MCF 10A (cell line): ENCODE measurements around the gene CDH11. TPM values are rescaled to one million over a fixed set of nuclear protein-coding genes. Genes with fewer than 3 reads are reported as not detected.

Source experiments
- BruUV-seq: library from RNA; stranded (reverse); fragments of 400-500 nt; replicated peaks from 2 replicates; lab custom pipeline; 2021; lab: Mats Ljungman, UMichigan
- CTCF ChIA-PET: fragments of 300-600 bp; sonication (Branson Sonifier 250); formaldehyde crosslinking; extraction: SDS; loops from one replicate; lab custom pipeline; 2021; ENCODE audit warnings: antibody characterized with exemption, inconsistent platforms; lab: Yijun Ruan, JAX
- POLR2A ChIA-PET: fragments of 300-600, 350-650 bp; sonication (Branson Sonifier 250); formaldehyde crosslinking; extraction: SDS; loops from one replicate; lab custom pipeline; 2020; ENCODE audit warnings: antibody characterized with exemption, inconsistent platforms; lab: Yijun Ruan, JAX
- DNase-seq: peaks from one replicate; pipeline ENCODE4 v3.0.0-alpha.2; 2018; ENCODE audit not compliant: unreplicated experiment
- H3K27ac Mint-ChIP-seq: one replicate; pipeline ENCODE4 v1.8.0; 2022; ENCODE audit warnings: mild to moderate bottlenecking, low read depth, mixed read lengths; ENCODE audit not compliant: unreplicated experiment
- H3K27me3 Mint-ChIP-seq: one replicate; pipeline ENCODE4 v1.8.0; 2022; ENCODE audit warnings: mixed read lengths; ENCODE audit not compliant: insufficient read depth, unreplicated experiment
- H3K36me3 Mint-ChIP-seq: one replicate; pipeline ENCODE4 v1.8.0; 2022; ENCODE audit warnings: mild to moderate bottlenecking, moderate library complexity, mixed read lengths; ENCODE audit not compliant: insufficient read depth, unreplicated experiment
- H3K4me1 Mint-ChIP-seq: one replicate; pipeline ENCODE4 v1.8.0; 2022; ENCODE audit warnings: mixed read lengths; ENCODE audit not compliant: insufficient read depth, unreplicated experiment
- H3K4me3 Mint-ChIP-seq: one replicate; pipeline ENCODE4 v1.8.0; 2022; ENCODE audit warnings: mild to moderate bottlenecking, moderate library complexity, mixed read lengths; ENCODE audit not compliant: unreplicated experiment
- H3K9me3 Mint-ChIP-seq: one replicate; pipeline ENCODE4 v1.8.0; 2022; ENCODE audit warnings: mixed read lengths; ENCODE audit not compliant: unreplicated experiment
- CTCF ChIP-seq: fragments of 200-600 bp; IDR thresholded peaks from one replicate; pipeline ENCODE4 v1.8.0; 2022; ENCODE audit warnings: antibody characterized with exemption, mild to moderate bottlenecking; ENCODE audit not compliant: unreplicated experiment
- intact Hi-C: fragments of 100-400 bp; cut with micrococcal nuclease; formaldehyde crosslinking; loops from 2 replicates; pipeline ENCODE4 v1.14.1; 2022
- total RNA-seq: library from RNA; stranded (reverse); gene quantifications from 2 replicates; pipeline ENCODE4 v1.2.3, GENCODE V29; 2022

Gene CDH11
- total RNA-seq, 1 experiment from 2014 or later, result 0.33 TPM

- Mint-ChIP-seq H3K27me3 (no peaks in the 10 kb centered on the region), H3K36me3 (no peaks in the 10 kb centered on the region), H3K4me3 (no peak overlapping the region), H3K4me1 (peaks cover 5% of the 10 kb centered on the region), H3K9me3 (no peaks in the 10 kb centered on the region), H3K27ac (no peak overlapping the region)
- CTCF ChIA-PET, result no interaction called here
- BruUV-seq, result no TSS peak
- intact Hi-C loops, result no loop called here
- POLR2A ChIA-PET, result no interaction called here
- DNase-seq, result no peak
- TF ChIP-seq CTCF, result no peak
Measured at GRCh38 chr16:65064131-65064530, 57.7 kb downstream of the CDH11 start.

- CTCF ChIA-PET, result no interaction called here
- Mint-ChIP-seq H3K27me3 (no peaks in the 10 kb centered on the region), H3K4me3 (no peak overlapping the region), H3K27ac (no peak overlapping the region), H3K4me1 (no peaks in the 10 kb centered on the region), H3K9me3 (no peaks in the 10 kb centered on the region), H3K36me3 (no peaks in the 10 kb centered on the region)
- intact Hi-C loops, result no loop called here
- POLR2A ChIA-PET, result interaction anchor here (0.6 kb wide), 1 partner anchor 1127 kb away, joined by 3 read pairs; no protein-coding TSS in a partner anchor
- DNase-seq, result no peak
- TF ChIP-seq CTCF, result no peak
- BruUV-seq, result no TSS peak
Measured at GRCh38 chr16:65062736-65063583, 58.9 kb downstream of the CDH11 start.

GRCh38 chr16:65061935-65062518 is 59.8 kb downstream of the CDH11 start:
- ChIA-PET CTCF (no interaction called here), POLR2A (no interaction called here)
- peaks cover 5% of the 10 kb centered on the region for H3K9me3 Mint-ChIP-seq
- H3K27me3 Mint-ChIP-seq, result no peaks in the 10 kb centered on the region
- no TSS peak for BruUV-seq
- H3K4me3 Mint-ChIP-seq, result no peak overlapping the region
- no peak for TF ChIP-seq CTCF
- intact Hi-C loops, result no loop called here
- H3K36me3 Mint-ChIP-seq, result no peaks in the 10 kb centered on the region
- H3K27ac Mint-ChIP-seq, result no peak overlapping the region
- no peaks in the 10 kb centered on the region for H3K4me1 Mint-ChIP-seq
- no peak for DNase-seq

GRCh38 chr16:65061263-65061662 is 60.6 kb downstream of the CDH11 start:
- no peaks in the 10 kb centered on the region for H3K27me3 Mint-ChIP-seq
- TF ChIP-seq CTCF, result no peak
- H3K36me3 Mint-ChIP-seq, result no peaks in the 10 kb centered on the region
- H3K4me3 Mint-ChIP-seq, result no peak overlapping the region
- POLR2A ChIA-PET, result interaction anchor here (0.7 kb wide), 1 partner anchor 1407 kb away, joined by 3 read pairs; no protein-coding TSS in a partner anchor
- CTCF ChIA-PET, result no interaction called here
- peaks cover 7% of the 10 kb centered on the region for H3K9me3 Mint-ChIP-seq
- no peak for DNase-seq
- BruUV-seq, result no TSS peak
- intact Hi-C loops, result no loop called here
- H3K4me1 Mint-ChIP-seq, result no peaks in the 10 kb centered on the region
- no peak overlapping the region for H3K27ac Mint-ChIP-seq
